ENCODE measurements around the gene DAB2IP. TPM values are rescaled to one million over a fixed set of nuclear protein-coding genes. Genes with fewer than 3 reads are reported as not detected.

DAB2IP gene
- total RNA-seq, 1 experiment from 2014 or later = 46.7 TPM

GRCh38 chr9:121604654-121605053 lies 46.8 kb upstream of the DAB2IP start:
- peaks cover 31% of the 10 kb centered on the region for H3F3A ChIP-seq (ENCODE audit: insufficient read depth, low read depth)
- no peaks in the 10 kb centered on the region for H4K20me1 ChIP-seq (ENCODE audit: insufficient read depth)
- ChIA-PET CTCF (no interaction called here), POLR2A (ENCODE audit: unreplicated experiment) (no interaction called here)
- intact Hi-C loops (cut with micrococcal nuclease; ENCODE audit: unreplicated experiment) = no loop called here
- no peak for TF ChIP-seq EZH2 (IDR thresholded peaks at IDR 0.05; ENCODE audit: low read depth)
- no peak for TF ChIP-seq CTCF (conservative IDR thresholded peaks at IDR 0.05)
- H3K79me2 ChIP-seq (ENCODE audit: low read depth) = no peaks in the 10 kb centered on the region; the same call in 1 of the 2 replicates
- no TSS peak for BruUV-seq (replicated peaks)
- no peak overlapping the region for H3K27ac ChIP-seq
- no peak overlapping the region for H3K4me2 ChIP-seq
- H3K9me2 ChIP-seq (ENCODE audit: insufficient read depth) = no peaks in the 10 kb centered on the region
- no peaks in the 10 kb centered on the region for H3K9me3 ChIP-seq (ENCODE audit: insufficient read depth, low read depth)
- H3K27me3 ChIP-seq (ENCODE audit: insufficient read depth, low read depth) = no peaks in the 10 kb centered on the region
- H3K4me3 ChIP-seq = no peak overlapping the region
- H3K36me3 ChIP-seq (ENCODE audit: low read depth) = no peaks in the 10 kb centered on the region
- no peak overlapping the region for H2AFZ ChIP-seq
- no peak for DNase-seq
- peaks cover 32% of the 10 kb centered on the region for H3K4me1 ChIP-seq (replicated peaks; ENCODE audit: insufficient read depth)

- no peak for TF ChIP-seq CTCF (conservative IDR thresholded peaks at IDR 0.05)
- TF ChIP-seq EZH2 (IDR thresholded peaks at IDR 0.05; ENCODE audit: low read depth) = no peak
- Histone ChIP-seq H3K27me3 (ENCODE audit: insufficient read depth, low read depth) (no peaks in the 10 kb centered on the region), H2AFZ (no peak overlapping the region), H3K79me2 (ENCODE audit: low read depth) (peaks cover 13% of the 10 kb centered on the region), H3K4me2 (peak overlapping the region; percentile 48), H3K4me3 (no peak overlapping the region), H3K36me3 (ENCODE audit: low read depth) (no peaks in the 10 kb centered on the region), H3K9me3 (ENCODE audit: insufficient read depth, low read depth) (no peaks in the 10 kb centered on the region), H3K9me2 (ENCODE audit: insufficient read depth) (no peaks in the 10 kb centered on the region), H3K27ac (peak overlapping the region; percentile 56), H3F3A (ENCODE audit: insufficient read depth, low read depth) (peaks cover 45% of the 10 kb centered on the region), H3K4me1 (replicated peaks; ENCODE audit: insufficient read depth) (peaks cover 39% of the 10 kb centered on the region), H4K20me1 (ENCODE audit: insufficient read depth) (no peaks in the 10 kb centered on the region)
- peak; percentile 49 to 77 for DNase-seq
- BruUV-seq (replicated peaks) = no TSS peak
- CTCF ChIA-PET = no interaction called here
- POLR2A ChIA-PET (ENCODE audit: unreplicated experiment) = no interaction called here
- intact Hi-C loops (cut with micrococcal nuclease; ENCODE audit: unreplicated experiment) = no loop called here
Observed at GRCh38 chr9:121607434-121608167, 43.8 kb upstream of the DAB2IP start.

GRCh38 chr9:121608168-121608853 lies 43.1 kb upstream of the DAB2IP start:
- POLR2A ChIA-PET (ENCODE audit: unreplicated experiment) = no interaction called here
- Histone ChIP-seq H3K79me2 (ENCODE audit: low read depth) (peaks cover 13% of the 10 kb centered on the region), H3K9me2 (ENCODE audit: insufficient read depth) (no peaks in the 10 kb centered on the region), H3K4me3 (no peak overlapping the region), H4K20me1 (ENCODE audit: insufficient read depth) (no peaks in the 10 kb centered on the region), H3K9me3 (ENCODE audit: insufficient read depth, low read depth) (no peaks in the 10 kb centered on the region), H3K4me2 (peak overlapping the region; percentile 48), H3K27ac (peak overlapping the region; percentile 56; the same call in 1 of the 2 replicates), H3F3A (ENCODE audit: insufficient read depth, low read depth) (peaks cover 52% of the 10 kb centered on the region), H3K27me3 (ENCODE audit: insufficient read depth, low read depth) (no peaks in the 10 kb centered on the region), H3K36me3 (ENCODE audit: low read depth) (no peaks in the 10 kb centered on the region), H3K4me1 (replicated peaks; ENCODE audit: insufficient read depth) (peaks cover 46% of the 10 kb centered on the region), H2AFZ (no peak overlapping the region)
- CTCF ChIA-PET = no interaction called here
- TF ChIP-seq CTCF (conservative IDR thresholded peaks at IDR 0.05) = no peak
- TF ChIP-seq EZH2 (IDR thresholded peaks at IDR 0.05; ENCODE audit: low read depth) = no peak
- DNase-seq = no peak
- no TSS peak for BruUV-seq (replicated peaks)
- intact Hi-C loops (cut with micrococcal nuclease; ENCODE audit: unreplicated experiment) = no loop called here

Data from PC-9 (cell line).